IPS-18c (cell line): ENCODE results near the gene TUBB3.
"Not testable (repeated sequence)": the region's sequence is repeated elsewhere in the genome, so short reads cannot be mapped to it uniquely, and the experiment has no call there.

Experiments used
- H3K4me3 ChIP-seq: 2 replicates; pipeline ENCODE4 v1.7.0; 2013; ENCODE audit warnings: low read depth, mild to moderate bottlenecking, low read length, moderate library complexity; ENCODE audit not compliant: insufficient read depth
- H3K9me3 ChIP-seq: one replicate; pipeline ENCODE4 v1.6.1; 2013; ENCODE audit warnings: mild to moderate bottlenecking, low read length, moderate library complexity; ENCODE audit not compliant: control insufficient read depth, insufficient read depth

The TUBB3 gene

GRCh38 chr16:89952049-89952448 lies 28.9 kb downstream of the TUBB3 start:
- Histone ChIP-seq H3K9me3 (no peaks in the 10 kb centered on the region), H3K4me3 (no peak overlapping the region)

- Histone ChIP-seq H3K9me3 (no peaks in the 10 kb centered on the region), H3K4me3 (no peak overlapping the region)
Measured at GRCh38 chr16:89952551-89952950, 29.4 kb downstream of the TUBB3 start.

GRCh38 chr16:89953671-89954406 lies 30.7 kb downstream of the TUBB3 start:
- Histone ChIP-seq H3K9me3 (no peaks in the 10 kb centered on the region), H3K4me3 (no peak overlapping the region)

GRCh38 chr16:89954462-89954861 lies 31.3 kb downstream of the TUBB3 start:
- Histone ChIP-seq H3K4me3 (no peak overlapping the region), H3K9me3 (no peaks in the 10 kb centered on the region)

- H3K4me3 ChIP-seq, result no peak overlapping the region
Measured at GRCh38 chr16:89955001-89955685, 32.0 kb downstream of the TUBB3 start.

GRCh38 chr16:89956505-89957215 lies 33.5 kb downstream of the TUBB3 start:
- no peak overlapping the region for H3K4me3 ChIP-seq
- H3K9me3 ChIP-seq, result no peaks in the 10 kb centered on the region

More at GRCh38 chr16:89955001-89955685, 32.0 kb downstream of the TUBB3 start:
- no peaks in the 10 kb centered on the region for H3K9me3 ChIP-seq

GRCh38 chr16:89957216-89957785 lies 34.2 kb downstream of the TUBB3 start:
- Histone ChIP-seq H3K9me3 (no peaks in the 10 kb centered on the region), H3K4me3 (no peak overlapping the region)

- no peaks in the 10 kb centered on the region for H3K9me3 ChIP-seq
- no peak overlapping the region for H3K4me3 ChIP-seq
Measured at GRCh38 chr16:89958068-89958467, 34.9 kb downstream of the TUBB3 start.

- H3K9me3 ChIP-seq, result no peaks in the 10 kb centered on the region
- H3K4me3 ChIP-seq, result no peak overlapping the region
Measured at GRCh38 chr16:89958596-89958995, 35.5 kb downstream of the TUBB3 start.

- no peaks in the 10 kb centered on the region for H3K9me3 ChIP-seq
- no peak overlapping the region for H3K4me3 ChIP-seq
Measured at GRCh38 chr16:89960966-89961365, 37.8 kb downstream of the TUBB3 start.

GRCh38 chr16:89961920-89962319 lies 38.8 kb downstream of the TUBB3 start:
- H3K9me3 ChIP-seq, result no peaks in the 10 kb centered on the region
- H3K4me3 ChIP-seq, result no peak overlapping the region

GRCh38 chr16:89962754-89963498 lies 39.8 kb downstream of the TUBB3 start:
- H3K4me3 ChIP-seq, result no peak overlapping the region
- H3K9me3 ChIP-seq, result no peaks in the 10 kb centered on the region

- Histone ChIP-seq H3K9me3 (no peaks in the 10 kb centered on the region), H3K4me3 (no peak overlapping the region)
Measured at GRCh38 chr16:89964201-89964600, 41.1 kb downstream of the TUBB3 start.

- Histone ChIP-seq H3K9me3 (no peaks in the 10 kb centered on the region), H3K4me3 (no peak overlapping the region)
Measured at GRCh38 chr16:89965447-89966225, 42.5 kb downstream of the TUBB3 start.

- peaks cover 2% of the 10 kb centered on the region for H3K9me3 ChIP-seq
- H3K4me3 ChIP-seq, result no peak overlapping the region
Measured at GRCh38 chr16:89966756-89967155, 43.6 kb downstream of the TUBB3 start.

- not testable (repeated sequence) for H3K9me3 ChIP-seq, H3K4me3 ChIP-seq
Measured at GRCh38 chr16:89967436-89967835, 44.3 kb downstream of the TUBB3 start.
